Ishikawa (cell line): ENCODE measurements around the gene LRRC63.

Source experiments
- CEBPB ChIP-seq: IDR thresholded peaks from 2 replicates; pipeline ENCODE4 v1.6.1; 2012
- CREB1 ChIP-seq: IDR thresholded peaks from 2 replicates; pipeline ENCODE4 v1.6.1; 2012; ENCODE audit warnings: low read depth
- EGR1 ChIP-seq: IDR thresholded peaks from 2 replicates; pipeline ENCODE4 v1.6.1; 2012
- EP300 ChIP-seq: IDR thresholded peaks from 2 replicates; pipeline ENCODE4 v1.6.1; 2012; ENCODE audit warnings: borderline replicate concordance
- FOXM1 ChIP-seq: IDR thresholded peaks from 2 replicates; pipeline ENCODE4 v1.6.1; 2012; ENCODE audit warnings: low read depth, borderline replicate concordance
- MAX ChIP-seq: IDR thresholded peaks from 2 replicates; pipeline ENCODE4 v1.6.1; 2012
- NFIC ChIP-seq: IDR thresholded peaks from 2 replicates; pipeline ENCODE4 v1.6.1; 2012
- RAD21 ChIP-seq: IDR thresholded peaks from 2 replicates; pipeline ENCODE4 v1.6.1; 2012; ENCODE audit warnings: low read depth
- TAF1 ChIP-seq: IDR thresholded peaks from 2 replicates; pipeline ENCODE4 v1.6.1; 2012; ENCODE audit warnings: low read depth, mild to moderate bottlenecking
- TCF12 ChIP-seq: IDR thresholded peaks from 2 replicates; pipeline ENCODE4 v1.6.1; 2012; ENCODE audit warnings: low read depth
- TEAD4 ChIP-seq: IDR thresholded peaks from 2 replicates; pipeline ENCODE4 v1.6.1; 2012
- USF1 ChIP-seq: IDR thresholded peaks from 2 replicates; pipeline ENCODE4 v1.6.1; 2012
- YY1 ChIP-seq: IDR thresholded peaks from 2 replicates; pipeline ENCODE4 v1.6.1; 2012; ENCODE audit warnings: low read depth
- ZBTB7A ChIP-seq: IDR thresholded peaks from 2 replicates; pipeline ENCODE4 v1.6.1; 2012; ENCODE audit warnings: low read depth
- TF ChIP-seq, protein P1 (sequence below): IDR thresholded peaks from 2 replicates; pipeline ENCODE4 v1.6.1; 2012; ENCODE audit warnings: low read depth, mild to moderate bottlenecking

LRRC63 gene

DNA sequence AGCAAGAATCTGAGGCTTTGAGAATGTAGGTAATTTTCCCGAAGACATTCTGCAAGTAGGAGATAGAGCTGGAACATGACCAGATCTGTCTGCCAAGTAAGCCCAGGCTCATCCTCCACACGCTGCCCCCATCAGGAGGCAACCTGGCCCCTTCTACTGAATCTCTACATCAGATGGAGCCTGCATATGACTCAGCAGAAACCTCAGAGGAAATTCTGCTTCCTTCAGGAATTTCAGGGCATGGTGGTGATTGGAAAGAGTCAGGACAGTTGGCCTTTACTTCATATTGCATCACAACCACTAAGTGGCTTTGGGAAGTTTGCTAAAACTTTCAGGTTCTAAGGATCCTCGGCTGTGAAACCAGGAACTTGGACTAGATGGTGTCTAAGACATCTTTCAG, 85.2 kb downstream of the LRRC63 start:
- TF ChIP-seq EP300 (no peak), FOXM1 (no peak), NFIC (no peak), TAF1 (no peak), MAX (no peak), ZBTB7A (no peak), USF1 (no peak)

GRCh38 chr13:46297361-46297811, 85.7 kb downstream of the LRRC63 start:
- TF ChIP-seq MAX = no peak
- no peak for TF ChIP-seq EGR1
- TF ChIP-seq YY1 = no peak
- no peak for TF ChIP-seq CREB1

GRCh38 chr13:46303742-46304385, 92.1 kb downstream of the LRRC63 start:
- TF ChIP-seq FOXM1 (no peak), NFIC (no peak), MAX (no peak), YY1 (no peak), CEBPB (no peak), RAD21 (no peak), USF1 (no peak), CREB1 (no peak), EGR1 (no peak), EP300 (no peak), TAF1 (no peak), ZBTB7A (no peak), TEAD4 (no peak)

DNA sequence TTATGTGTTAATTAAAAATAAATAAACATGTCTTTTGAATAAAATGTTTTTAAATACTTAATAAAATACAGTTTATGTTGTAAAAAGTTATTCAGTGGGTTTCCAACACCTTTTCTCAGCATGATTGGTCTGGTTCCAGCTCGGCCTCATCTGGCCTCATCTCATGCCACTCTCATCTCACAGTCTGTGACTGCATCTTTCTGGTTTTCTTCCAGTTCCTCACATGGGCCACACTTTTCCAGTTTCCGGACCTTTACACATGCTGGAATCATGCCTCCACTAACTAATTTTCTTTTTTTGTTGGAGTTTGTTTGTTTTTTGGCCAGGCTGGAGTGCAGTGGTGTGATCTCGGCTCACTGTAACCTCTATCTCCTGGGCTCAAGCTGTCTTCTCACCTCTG, 92.8 kb downstream of the LRRC63 start:
- TF ChIP-seq USF1 = no peak
- TF ChIP-seq RAD21 = no peak
- TF ChIP-seq ZBTB7A = no peak
- no peak for TF ChIP-seq NFIC
- no peak for TF ChIP-seq FOXM1
- TF ChIP-seq, protein P1, sequence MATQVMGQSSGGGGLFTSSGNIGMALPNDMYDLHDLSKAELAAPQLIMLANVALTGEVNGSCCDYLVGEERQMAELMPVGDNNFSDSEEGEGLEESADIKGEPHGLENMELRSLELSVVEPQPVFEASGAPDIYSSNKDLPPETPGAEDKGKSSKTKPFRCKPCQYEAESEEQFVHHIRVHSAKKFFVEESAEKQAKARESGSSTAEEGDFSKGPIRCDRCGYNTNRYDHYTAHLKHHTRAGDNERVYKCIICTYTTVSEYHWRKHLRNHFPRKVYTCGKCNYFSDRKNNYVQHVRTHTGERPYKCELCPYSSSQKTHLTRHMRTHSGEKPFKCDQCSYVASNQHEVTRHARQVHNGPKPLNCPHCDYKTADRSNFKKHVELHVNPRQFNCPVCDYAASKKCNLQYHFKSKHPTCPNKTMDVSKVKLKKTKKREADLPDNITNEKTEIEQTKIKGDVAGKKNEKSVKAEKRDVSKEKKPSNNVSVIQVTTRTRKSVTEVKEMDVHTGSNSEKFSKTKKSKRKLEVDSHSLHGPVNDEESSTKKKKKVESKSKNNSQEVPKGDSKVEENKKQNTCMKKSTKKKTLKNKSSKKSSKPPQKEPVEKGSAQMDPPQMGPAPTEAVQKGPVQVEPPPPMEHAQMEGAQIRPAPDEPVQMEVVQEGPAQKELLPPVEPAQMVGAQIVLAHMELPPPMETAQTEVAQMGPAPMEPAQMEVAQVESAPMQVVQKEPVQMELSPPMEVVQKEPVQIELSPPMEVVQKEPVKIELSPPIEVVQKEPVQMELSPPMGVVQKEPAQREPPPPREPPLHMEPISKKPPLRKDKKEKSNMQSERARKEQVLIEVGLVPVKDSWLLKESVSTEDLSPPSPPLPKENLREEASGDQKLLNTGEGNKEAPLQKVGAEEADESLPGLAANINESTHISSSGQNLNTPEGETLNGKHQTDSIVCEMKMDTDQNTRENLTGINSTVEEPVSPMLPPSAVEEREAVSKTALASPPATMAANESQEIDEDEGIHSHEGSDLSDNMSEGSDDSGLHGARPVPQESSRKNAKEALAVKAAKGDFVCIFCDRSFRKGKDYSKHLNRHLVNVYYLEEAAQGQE = no peak
- no peak for TF ChIP-seq CEBPB
- no peak for TF ChIP-seq MAX
- TF ChIP-seq TEAD4 = no peak
- no peak for TF ChIP-seq YY1
- TF ChIP-seq EP300 = no peak
- no peak for TF ChIP-seq TCF12
- TF ChIP-seq TAF1 = no peak
- TF ChIP-seq EGR1 = no peak
- no peak for TF ChIP-seq CREB1

DNA sequence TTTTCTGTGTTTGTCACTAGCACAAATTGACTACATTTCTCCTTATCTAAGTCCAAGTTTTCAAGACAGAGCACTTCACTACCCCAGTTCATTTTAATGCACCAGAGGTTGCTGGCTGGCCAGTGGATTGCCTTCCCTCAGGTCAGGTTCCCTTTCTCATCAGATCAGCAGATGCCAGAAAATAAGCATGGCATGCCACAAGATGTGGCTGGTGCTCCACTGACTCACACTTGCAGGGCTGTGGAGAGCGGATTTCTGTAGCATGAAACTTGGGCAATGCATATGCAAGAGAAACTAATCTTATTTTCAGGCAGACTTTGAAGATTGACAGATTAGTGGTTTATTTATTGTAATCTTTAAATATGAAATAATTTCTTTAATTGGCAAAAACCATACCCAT, 95.8 kb downstream of the LRRC63 start:
- TF ChIP-seq YY1 (no peak), ZBTB7A (no peak), TAF1 (no peak), TCF12 (no peak), NFIC (no peak)

- TF ChIP-seq EP300 (no peak), USF1 (no peak), NFIC (no peak), TAF1 (no peak), FOXM1 (no peak), RAD21 (no peak)
- TF ChIP-seq, protein P1 = no peak
Observed at GRCh38 chr13:46310066-46310465, 98.3 kb downstream of the LRRC63 start.
